ENCODE results near the gene FREM2.

DNA sequence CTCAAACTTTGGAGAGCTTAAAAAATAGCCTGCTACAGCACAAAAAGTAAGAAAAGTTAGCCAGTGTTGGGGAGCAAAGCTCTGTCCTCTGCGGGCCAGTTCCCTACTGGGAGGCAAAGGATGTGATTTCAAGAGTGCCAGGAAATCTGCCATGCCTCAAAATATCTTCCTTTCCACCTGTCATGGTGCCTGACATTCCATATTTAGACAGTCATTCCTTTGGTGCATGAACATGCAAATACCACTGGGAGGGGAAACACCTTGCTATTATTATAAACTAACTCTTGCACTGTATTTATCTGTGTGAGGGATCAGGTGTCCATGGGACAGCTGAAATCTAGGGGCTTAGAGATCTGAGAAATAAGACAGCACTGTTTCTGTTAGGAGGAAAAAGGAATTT lies 10.3 kb downstream of the FREM2 start:
- TF ChIP-seq POLR2AphosphoS5 (IDR thresholded peaks at IDR 0.05; ENCODE audit: low read depth) (no peak), CREB1 (CRISPR knock-in tag; IDR thresholded peaks at IDR 0.05; ENCODE audit: low read depth) (no peak)
- TF ChIP-seq, protein P1, sequence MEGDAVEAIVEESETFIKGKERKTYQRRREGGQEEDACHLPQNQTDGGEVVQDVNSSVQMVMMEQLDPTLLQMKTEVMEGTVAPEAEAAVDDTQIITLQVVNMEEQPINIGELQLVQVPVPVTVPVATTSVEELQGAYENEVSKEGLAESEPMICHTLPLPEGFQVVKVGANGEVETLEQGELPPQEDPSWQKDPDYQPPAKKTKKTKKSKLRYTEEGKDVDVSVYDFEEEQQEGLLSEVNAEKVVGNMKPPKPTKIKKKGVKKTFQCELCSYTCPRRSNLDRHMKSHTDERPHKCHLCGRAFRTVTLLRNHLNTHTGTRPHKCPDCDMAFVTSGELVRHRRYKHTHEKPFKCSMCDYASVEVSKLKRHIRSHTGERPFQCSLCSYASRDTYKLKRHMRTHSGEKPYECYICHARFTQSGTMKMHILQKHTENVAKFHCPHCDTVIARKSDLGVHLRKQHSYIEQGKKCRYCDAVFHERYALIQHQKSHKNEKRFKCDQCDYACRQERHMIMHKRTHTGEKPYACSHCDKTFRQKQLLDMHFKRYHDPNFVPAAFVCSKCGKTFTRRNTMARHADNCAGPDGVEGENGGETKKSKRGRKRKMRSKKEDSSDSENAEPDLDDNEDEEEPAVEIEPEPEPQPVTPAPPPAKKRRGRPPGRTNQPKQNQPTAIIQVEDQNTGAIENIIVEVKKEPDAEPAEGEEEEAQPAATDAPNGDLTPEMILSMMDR (conservative IDR thresholded peaks at IDR 0.05; ENCODE audit: low read depth in 2 of 2): no peak

Data from GM23338 (cell line).